RWPE1 (cell line): ENCODE measurements around the gene RFX8.

Experiments used
- CTCF ChIA-PET: fragments of 350-600 bp; sonication (Branson Sonifier 250); formaldehyde crosslinking; extraction: SDS; loops from one replicate; lab custom pipeline; 2021; lab: Yijun Ruan, JAX
- POLR2A ChIA-PET: fragments of 400-600 bp; formaldehyde crosslinking; extraction: SDS; loops from one replicate; lab custom pipeline; 2020; ENCODE audit warnings: antibody characterized with exemption; ENCODE audit not compliant: low non-redundant PET; lab: Yijun Ruan, JAX
- DNase-seq: peaks from one replicate; pipeline ENCODE4 v3.0.0; 2012; ENCODE audit warnings: low spot score
- H3K27ac ChIP-seq: fragments of 450-650 bp; 2 replicates; pipeline ENCODE4 v1.5.1; 2017
- CTCF ChIP-seq: fragments of 450-650 bp; conservative IDR thresholded peaks from 2 replicates; pipeline ENCODE4 v1.5.1; 2017; ENCODE audit warnings: low read depth, mild to moderate bottlenecking

RFX8 gene

GRCh38 chr2:101412092-101412694, 62.7 kb downstream of the RFX8 start:
- no peak for DNase-seq
- CTCF ChIA-PET = no interaction called here
- no peak for TF ChIP-seq CTCF
- no peak overlapping the region for H3K27ac ChIP-seq
- POLR2A ChIA-PET = no interaction called here

GRCh38 chr2:101410746-101411145, 64.2 kb downstream of the RFX8 start:
- ChIA-PET CTCF (interaction anchor here (1.0 kb wide), 1 partner anchor 8 kb away, joined by 5 read pairs; no protein-coding TSS in a partner anchor), POLR2A (no interaction called here)
- DNase-seq = no peak

GRCh38 chr2:101410114-101410513, 64.8 kb downstream of the RFX8 start:
- no peak overlapping the region for H3K27ac ChIP-seq
- no peak for TF ChIP-seq CTCF
- CTCF ChIA-PET = no interaction called here
- POLR2A ChIA-PET = no interaction called here
- no peak for DNase-seq

More at GRCh38 chr2:101410746-101411145, 64.2 kb downstream of the RFX8 start:
- H3K27ac ChIP-seq = no peak overlapping the region
- TF ChIP-seq CTCF = no peak

GRCh38 chr2:101409699-101410098, 65.2 kb downstream of the RFX8 start:
- ChIA-PET POLR2A (no interaction called here), CTCF (no interaction called here)
- no peak for DNase-seq
- no peak for TF ChIP-seq CTCF
- H3K27ac ChIP-seq = no peak overlapping the region

GRCh38 chr2:101408925-101409324, 66.0 kb downstream of the RFX8 start:
- H3K27ac ChIP-seq = no peak overlapping the region
- POLR2A ChIA-PET = no interaction called here
- no peak for DNase-seq
- TF ChIP-seq CTCF = no peak
- CTCF ChIA-PET = interaction anchor here (0.6 to 0.8 kb wide), 2 partner anchors 67 to 290 kb away, joined by 3 to 4 read pairs; no protein-coding TSS in a partner anchor

GRCh38 chr2:101405351-101405899, 69.5 kb downstream of the RFX8 start:
- no peak for TF ChIP-seq CTCF
- ChIA-PET CTCF (no interaction called here), POLR2A (no interaction called here)
- H3K27ac ChIP-seq = no peak overlapping the region
- DNase-seq = no peak
